ENCODE data around the gene EXOC3L4.

GRCh38 chr14:103068351-103069073, 26.0 kb upstream of the EXOC3L4 start:
- TF ChIP-seq POLR2A (IDR thresholded peaks at IDR 0.05), result no peak
- TF ChIP-seq, protein P1, sequence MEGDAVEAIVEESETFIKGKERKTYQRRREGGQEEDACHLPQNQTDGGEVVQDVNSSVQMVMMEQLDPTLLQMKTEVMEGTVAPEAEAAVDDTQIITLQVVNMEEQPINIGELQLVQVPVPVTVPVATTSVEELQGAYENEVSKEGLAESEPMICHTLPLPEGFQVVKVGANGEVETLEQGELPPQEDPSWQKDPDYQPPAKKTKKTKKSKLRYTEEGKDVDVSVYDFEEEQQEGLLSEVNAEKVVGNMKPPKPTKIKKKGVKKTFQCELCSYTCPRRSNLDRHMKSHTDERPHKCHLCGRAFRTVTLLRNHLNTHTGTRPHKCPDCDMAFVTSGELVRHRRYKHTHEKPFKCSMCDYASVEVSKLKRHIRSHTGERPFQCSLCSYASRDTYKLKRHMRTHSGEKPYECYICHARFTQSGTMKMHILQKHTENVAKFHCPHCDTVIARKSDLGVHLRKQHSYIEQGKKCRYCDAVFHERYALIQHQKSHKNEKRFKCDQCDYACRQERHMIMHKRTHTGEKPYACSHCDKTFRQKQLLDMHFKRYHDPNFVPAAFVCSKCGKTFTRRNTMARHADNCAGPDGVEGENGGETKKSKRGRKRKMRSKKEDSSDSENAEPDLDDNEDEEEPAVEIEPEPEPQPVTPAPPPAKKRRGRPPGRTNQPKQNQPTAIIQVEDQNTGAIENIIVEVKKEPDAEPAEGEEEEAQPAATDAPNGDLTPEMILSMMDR (IDR thresholded peaks at IDR 0.05), result no peak

Measured in lower leg skin (tissue), 3 donors.